Kidney (tissue), 14 donors: ENCODE measurements around the gene PIGC. TPM values are rescaled to one million over a fixed set of nuclear protein-coding genes. Genes with fewer than 3 reads are reported as not detected.
"Not testable (repeated sequence)": the region's sequence is repeated elsewhere in the genome, so short reads cannot be mapped to it uniquely, and the experiment has no call there.

Experiments used
- DNase-seq, 5 donors: peaks; one replicate each; pipeline ENCODE4 v3.0.0-alpha.2; 2013 to 2020
- FAIRE-seq: peaks from 2 replicates; lab custom pipeline; 2012; peaks lifted over from hg19 to GRCh38; lab: Jason Lieb, UNC
- H3K27ac ChIP-seq, 2 donors: one replicate each; pipeline ENCODE4 v1.7.0; 2013; ENCODE audit warnings: low read depth in 2 of 2, low read length in 2 of 2, inconsistent platforms in 1 of 2
- H3K27me3 ChIP-seq: one replicate; pipeline ENCODE4 v1.7.1; 2013; ENCODE audit warnings: low read length, inconsistent platforms; ENCODE audit not compliant: control insufficient read depth, insufficient read depth
- H3K36me3 ChIP-seq, 3 donors: one replicate each; pipeline versions ENCODE4 v1.7.0 to v1.7.1; 2013; ENCODE audit warnings: low read length in 3 of 3, control low read depth in 1 of 3, inconsistent platforms in 1 of 3; ENCODE audit not compliant: insufficient read depth in 3 of 3, control insufficient read depth in 2 of 3
- H3K4me1 ChIP-seq, 3 donors: one replicate each; pipeline versions ENCODE4 v1.7.0 to v1.7.1; 2013; ENCODE audit warnings: low read length in 3 of 3, inconsistent platforms in 1 of 3, low read depth in 1 of 3; ENCODE audit not compliant: control insufficient read depth in 2 of 3, insufficient read depth in 2 of 3
- H3K4me3 ChIP-seq, 3 donors: one replicate each; pipeline versions ENCODE4 v1.7.0 to v1.8.1; 2013; ENCODE audit warnings: low read length in 3 of 3, control low read depth in 1 of 3, inconsistent platforms in 1 of 3
- H3K9ac ChIP-seq, 3 donors: one replicate each; pipeline versions ENCODE4 v1.7.0 to v1.7.1; 2013; ENCODE audit warnings: low read length in 3 of 3, control low read depth in 1 of 3, inconsistent platforms in 1 of 3
- H3K9me3 ChIP-seq, 3 donors: one replicate each; pipeline versions ENCODE4 v1.7.0 to v1.7.1; 2013; ENCODE audit warnings: low read length in 3 of 3, control low read depth in 1 of 3, inconsistent platforms in 1 of 3; ENCODE audit not compliant: control insufficient read depth in 2 of 3, insufficient read depth in 1 of 3
- CTCF ChIP-seq: IDR thresholded peaks from 3 replicates; pipeline ENCODE4 v1.5.1; 2012; ENCODE audit warnings: mild to moderate bottlenecking, moderate library complexity, borderline replicate concordance; ENCODE audit not compliant: insufficient read depth; ENCODE audit errors: extremely low read depth
- intact Hi-C: fragments of 100-400 bp; cut with DNase I; formaldehyde crosslinking; loops from one replicate; pipeline ENCODE4 v1.11.1; 2022
- polyA plus RNA-seq: library from polyadenylated mRNA; stranded (reverse); fragments of 350-450 nt; fragmentation: Illumina TruSeq; extraction: RNeasy Lipid Tissue Mini Kit (QIAGEN cat#74804); gene quantifications from one replicate; pipeline ENCODE4 v1.2.3, GENCODE V29; 2014; ENCODE audit warnings: low read depth, low replicate concordance; ENCODE audit not compliant: insufficient read depth
- total RNA-seq: library from RNA; stranded (reverse); fragmentation: NEBNext Ultra II Directional; extraction: Animal tissue kit (Norgen Biotek cat#: 25700); gene quantifications from one replicate; pipeline ENCODE4 v1.2.1, GENCODE V29; 2021
- donor health status: control.
- donor health status: control.
- donor health status: control.
- donor health status: control.
- donor health status: control.
- donor health status: DM: yes; HTN: yes; CAD: no.
- donor health status: Normal renal cell carcinoma (clear cell type).

Gene PIGC
- total and polyA plus RNA-seq, 2 donors from 2014 or later = 27.6 to 28.6 TPM

- intact Hi-C loops = no loop called here
- no peak for FAIRE-seq
- Histone ChIP-seq H3K9me3 (no peaks in the 10 kb centered on the region), H3K4me3 (peak overlapping the region; percentile 74 to 80 (median 78)), H3K27ac (no peak overlapping the region), H3K9ac (peak overlapping the region; percentile 61 to 70 (median 66)), H3K36me3 (no peaks in the 10 kb centered on the region), H3K4me1 (peaks cover 3 to 10% (median 6%) of the 10 kb centered on the region in 3 donors), H3K27me3 (no peaks in the 10 kb centered on the region)
- TF ChIP-seq CTCF = no peak
- no peak for DNase-seq
Measured at GRCh38 chr1:172442843-172443565, 865 bp downstream of the PIGC start.

- peak overlapping the region in 1 of 3 donors; percentile 74 for H3K4me3 ChIP-seq
- no peak for FAIRE-seq
Measured at GRCh38 chr1:172442404-172442803, 1.5 kb downstream of the PIGC start.

GRCh38 chr1:172437183-172437582 is 6.7 kb downstream of the PIGC start:
- FAIRE-seq, H3K36me3 ChIP-seq, H3K9me3 ChIP-seq, H3K27ac ChIP-seq, H3K4me3 ChIP-seq, DNase-seq, H3K9ac ChIP-seq, H3K4me1 ChIP-seq, intact Hi-C loops, H3K27me3 ChIP-seq: not testable (repeated sequence)

More at GRCh38 chr1:172442404-172442803, 1.5 kb downstream of the PIGC start:
- no peak for TF ChIP-seq CTCF
- H3K27ac ChIP-seq = no peak overlapping the region
- no peak overlapping the region for H3K9ac ChIP-seq
- H3K27me3 ChIP-seq = no peaks in the 10 kb centered on the region
- H3K4me1 ChIP-seq = peaks cover 3 to 10% (median 6%) of the 10 kb centered on the region in 3 donors
- no peaks in the 10 kb centered on the region for H3K36me3 ChIP-seq
- no peak for DNase-seq
- no peaks in the 10 kb centered on the region for H3K9me3 ChIP-seq
- intact Hi-C loops = no loop called here

GRCh38 chr1:172431721-172432192 is 12.1 kb downstream of the PIGC start:
- Histone ChIP-seq H3K27me3 (no peaks in the 10 kb centered on the region), H3K9me3 (no peaks in the 10 kb centered on the region), H3K36me3 (no peaks in the 10 kb centered on the region), H3K27ac (no peak overlapping the region), H3K4me1 (no peaks in the 10 kb centered on the region), H3K4me3 (no peak overlapping the region), H3K9ac (no peak overlapping the region)
- DNase-seq (peak in 1 of 5 donors; percentile 78), FAIRE-seq (no peak)
- intact Hi-C loops = no loop called here
- TF ChIP-seq CTCF = no peak
